Lung (tissue), 12 donors: Measurements from ENCODE around the gene CAPN6. TPM values are rescaled to one million over a fixed set of nuclear protein-coding genes. Genes with fewer than 3 reads are reported as not detected.
A peak's percentile ranks its signal among the peaks of the same experiment; 100 is the strongest.

Experiments used
- ATAC-seq: fragments of 200-7000 bp; cut with Tn5 transposase; one replicate; pipeline ENCODE4 v1.9.1; 2020; ENCODE audit warnings: moderate number of reproducible peaks; ENCODE audit not compliant: insufficient read depth, low FRiP score
- DNase-seq, 3 donors: peaks; one replicate each; pipeline ENCODE4 v3.0.0-alpha.2; 2013 to 2017
- H3K27ac ChIP-seq, 2 donors: one replicate each; pipeline ENCODE4 v1.5.1; 2013; ENCODE audit warnings: mild to moderate bottlenecking in 2 of 2, moderate library complexity in 2 of 2, control low read depth in 1 of 2, inconsistent platforms in 1 of 2, low read depth in 1 of 2, low read length in 1 of 2
- H3K27me3 ChIP-seq, 3 donors: one replicate each; pipeline ENCODE4 v1.5.1; 2013; ENCODE audit warnings: low read length in 2 of 3; ENCODE audit not compliant: control insufficient read depth in 3 of 3, insufficient read depth in 3 of 3
- H3K36me3 ChIP-seq, 4 donors: one replicate each; pipeline ENCODE4 v1.5.1; 2013; ENCODE audit warnings: low read length in 4 of 4, mild to moderate bottlenecking in 1 of 4, moderate library complexity in 1 of 4; ENCODE audit not compliant: control insufficient read depth in 4 of 4, insufficient read depth in 4 of 4
- H3K4me1 ChIP-seq, 5 donors: one replicate each; pipeline ENCODE4 v1.5.1; 2013; ENCODE audit warnings: low read length in 5 of 5, mild to moderate bottlenecking in 2 of 5, moderate library complexity in 1 of 5; ENCODE audit not compliant: control insufficient read depth in 5 of 5, insufficient read depth in 5 of 5
- H3K4me3 ChIP-seq: one replicate; pipeline ENCODE4 v1.5.1; 2013; ENCODE audit warnings: mild to moderate bottlenecking, control low read depth, moderate library complexity
- H3K9ac ChIP-seq, 2 donors: one replicate each; pipeline ENCODE4 v1.5.1; 2013; ENCODE audit warnings: low read length in 2 of 2, control low read depth in 1 of 2; ENCODE audit not compliant: insufficient read depth in 1 of 2
- H3K9me3 ChIP-seq, 4 donors: one replicate each; pipeline ENCODE4 v1.5.1; 2013; ENCODE audit warnings: low read length in 3 of 4, mild to moderate bottlenecking in 1 of 4, moderate library complexity in 1 of 4; ENCODE audit not compliant: control insufficient read depth in 4 of 4, insufficient read depth in 3 of 4
- WGBS, 2 donors: extraction: QIAGEN DNeasy Blood & Tissue Kit; methylation state at CpG; one replicate each; pipeline ENCODE4 v1.1.7; 2013; 5-methylcytosine and 5-hydroxymethylcytosine counted together
- polyA plus RNA-seq, 2 donors: library from polyadenylated mRNA; stranded (reverse); fragments of 200-250 nt; gene quantifications; one replicate each; pipeline ENCODE4 v1.2.1, GENCODE V29; 2013
- total RNA-seq, 2 donors: library from RNA; depleted of rRNA in 1 of 2; stranded (reverse); fragments of >200 nt in 1 of 2; gene quantifications; one replicate each; pipeline ENCODE4 v1.2.1, GENCODE V29; 2014 to 2021
- TF ChIP-seq, protein P1 (sequence below): IDR thresholded peaks from 2 replicates; pipeline ENCODE4 v1.5.1; 2012; ENCODE audit warnings: mild to moderate bottlenecking; ENCODE audit errors: control extremely low read depth, extremely low read depth
- donor health status: control.
- donor health status: control.
- donor health status: Bipolar disorder and iron deficiency.
- donor health status: healthy.
- donor health status: DM: yes; HTN: yes; CAD: no.

Gene CAPN6
- total and polyA plus RNA-seq, 4 donors, result 0.06 to 6.6 (median 0.26) TPM

- Histone ChIP-seq H3K9ac (no peak overlapping the region), H3K4me1 (no peaks in the 10 kb centered on the region), H3K4me3 (no peak overlapping the region), H3K27ac (no peak overlapping the region), H3K36me3 (no peaks in the 10 kb centered on the region), H3K9me3 (no peaks in the 10 kb centered on the region), H3K27me3 (peaks cover 0 to 51% (median 28%) of the 10 kb centered on the region in 3 donors)
- DNase-seq (no peak), ATAC-seq (no peak)
- 71 to 93% methylated on average over 7 of the region's 7 CpGs for WGBS, 2 donors
- TF ChIP-seq, protein P1, sequence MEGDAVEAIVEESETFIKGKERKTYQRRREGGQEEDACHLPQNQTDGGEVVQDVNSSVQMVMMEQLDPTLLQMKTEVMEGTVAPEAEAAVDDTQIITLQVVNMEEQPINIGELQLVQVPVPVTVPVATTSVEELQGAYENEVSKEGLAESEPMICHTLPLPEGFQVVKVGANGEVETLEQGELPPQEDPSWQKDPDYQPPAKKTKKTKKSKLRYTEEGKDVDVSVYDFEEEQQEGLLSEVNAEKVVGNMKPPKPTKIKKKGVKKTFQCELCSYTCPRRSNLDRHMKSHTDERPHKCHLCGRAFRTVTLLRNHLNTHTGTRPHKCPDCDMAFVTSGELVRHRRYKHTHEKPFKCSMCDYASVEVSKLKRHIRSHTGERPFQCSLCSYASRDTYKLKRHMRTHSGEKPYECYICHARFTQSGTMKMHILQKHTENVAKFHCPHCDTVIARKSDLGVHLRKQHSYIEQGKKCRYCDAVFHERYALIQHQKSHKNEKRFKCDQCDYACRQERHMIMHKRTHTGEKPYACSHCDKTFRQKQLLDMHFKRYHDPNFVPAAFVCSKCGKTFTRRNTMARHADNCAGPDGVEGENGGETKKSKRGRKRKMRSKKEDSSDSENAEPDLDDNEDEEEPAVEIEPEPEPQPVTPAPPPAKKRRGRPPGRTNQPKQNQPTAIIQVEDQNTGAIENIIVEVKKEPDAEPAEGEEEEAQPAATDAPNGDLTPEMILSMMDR, result no peak
Measured at GRCh38 chrX:111254896-111255693, 15.2 kb downstream of the CAPN6 start.

GRCh38 chrX:111244235-111244750 is 26.0 kb downstream of the CAPN6 start:
- Histone ChIP-seq H3K36me3 (no peaks in the 10 kb centered on the region), H3K27me3 (peaks cover 0 to 46% (median 8%) of the 10 kb centered on the region in 3 donors), H3K4me1 (no peaks in the 10 kb centered on the region), H3K27ac (no peak overlapping the region), H3K9me3 (no peaks in the 10 kb centered on the region), H3K4me3 (no peak overlapping the region), H3K9ac (no peak overlapping the region)
- WGBS, 2 donors, result 34 to 42% methylated on average over 2 of the region's 2 CpGs
- DNase-seq (peak in 1 of 3 donors; percentile 28), ATAC-seq (no peak)
- TF ChIP-seq, protein P1, result no peak

- Histone ChIP-seq H3K27ac (no peak overlapping the region), H3K9ac (no peak overlapping the region), H3K4me1 (no peaks in the 10 kb centered on the region), H3K27me3 (peaks cover 0 to 48% (median 6%) of the 10 kb centered on the region in 3 donors), H3K36me3 (no peaks in the 10 kb centered on the region), H3K9me3 (no peaks in the 10 kb centered on the region), H3K4me3 (no peak overlapping the region)
- no peak for DNase-seq
- no peak for ATAC-seq
- TF ChIP-seq, protein P1, result no peak
- WGBS, 2 donors, result 83 to 94% methylated on average over 6 of the region's 6 CpGs
Measured at GRCh38 chrX:111216293-111216801, 53.9 kb downstream of the CAPN6 start.
